Stimulated activated CD8-positive, alpha-beta memory T cell treated with anti-CD3 and anti-CD28 coated beads, Interleukin-2, amount 100 ng/mL, for 1 hour (primary cell): ENCODE results near the gene SNAP47.
"Not testable (repeated sequence)": the region's sequence is repeated elsewhere in the genome, so short reads cannot be mapped to it uniquely, and the experiment has no call there.

Experiments used
- DNase-seq, 2 donors: peaks; one replicate each; pipeline ENCODE4 v3.0.0-alpha.2; 2020; ENCODE audit warnings: low read depth in 2 of 2

SNAP47 gene

GRCh38 chr1:227734856-227735538 is at the start of gene SNAP47, which contains the start of gene JMJD4:
TSS of gene SNAP47 (plus strand) at chr1:227735435. CDS start at chr1:227747737, 12,302 bp downstream.
TSS of gene JMJD4 (minus strand) at chr1:227735302. CDS start at chr1:227735273, 29 bp downstream.
- DNase-seq: peak; percentile 86 to 87

GRCh38 chr1:227685807-227686206 is 49.4 kb upstream of the SNAP47 start:
- no peak for DNase-seq

- no peak for DNase-seq
Measured at GRCh38 chr1:227697321-227697864, 37.8 kb upstream of the SNAP47 start.

GRCh38 chr1:227701631-227702030 is 33.6 kb upstream of the SNAP47 start:
- not testable (repeated sequence) for DNase-seq

- DNase-seq: no peak
Measured at GRCh38 chr1:227707846-227708245, 27.4 kb upstream of the SNAP47 start.

GRCh38 chr1:227709451-227709850 is 25.8 kb upstream of the SNAP47 start:
- no peak for DNase-seq

GRCh38 chr1:227710474-227710873 is 24.8 kb upstream of the SNAP47 start:
- not testable (repeated sequence) for DNase-seq

- no peak for DNase-seq
Measured at GRCh38 chr1:227712648-227713047, 22.6 kb upstream of the SNAP47 start.

- DNase-seq: no peak
Measured at GRCh38 chr1:227718932-227719331, 16.3 kb upstream of the SNAP47 start.

- no peak for DNase-seq
Measured at GRCh38 chr1:227723474-227723873, 11.8 kb upstream of the SNAP47 start.

GRCh38 chr1:227725046-227725445 is 10.2 kb upstream of the SNAP47 start:
- DNase-seq: no peak

- no peak for DNase-seq
Measured at GRCh38 chr1:227726318-227726717, 8.9 kb upstream of the SNAP47 start.

- DNase-seq: no peak
Measured at GRCh38 chr1:227726924-227727599, 8.2 kb upstream of the SNAP47 start.

- peak; percentile 25 to 49 for DNase-seq
Measured at GRCh38 chr1:227728059-227728891, 7.0 kb upstream of the SNAP47 start.

GRCh38 chr1:227728892-227729143 is 6.4 kb upstream of the SNAP47 start:
- no peak for DNase-seq

- DNase-seq: no peak
Measured at GRCh38 chr1:227729144-227729880, 5.9 kb upstream of the SNAP47 start.

- DNase-seq: no peak
Measured at GRCh38 chr1:227729881-227730629, 5.2 kb upstream of the SNAP47 start.

GRCh38 chr1:227730630-227731151 is 4.5 kb upstream of the SNAP47 start:
- DNase-seq: no peak

- DNase-seq: no peak
Measured at GRCh38 chr1:227731241-227731677, 4.0 kb upstream of the SNAP47 start.
